Ishikawa (cell line): Measurements from ENCODE around the gene TNKS1BP1.

ENCODE experiments used
- CEBPB ChIP-seq: IDR thresholded peaks from 2 replicates; pipeline ENCODE4 v1.6.1; 2012
- CREB1 ChIP-seq: IDR thresholded peaks from 2 replicates; pipeline ENCODE4 v1.6.1; 2012; ENCODE audit warnings: low read depth
- EGR1 ChIP-seq: IDR thresholded peaks from 2 replicates; pipeline ENCODE4 v1.6.1; 2012
- EP300 ChIP-seq: IDR thresholded peaks from 2 replicates; pipeline ENCODE4 v1.6.1; 2012; ENCODE audit warnings: borderline replicate concordance
- FOXM1 ChIP-seq: IDR thresholded peaks from 2 replicates; pipeline ENCODE4 v1.6.1; 2012; ENCODE audit warnings: low read depth, borderline replicate concordance
- NFIC ChIP-seq: IDR thresholded peaks from 2 replicates; pipeline ENCODE4 v1.6.1; 2012
- RAD21 ChIP-seq: IDR thresholded peaks from 2 replicates; pipeline ENCODE4 v1.6.1; 2012; ENCODE audit warnings: low read depth
- TAF1 ChIP-seq: IDR thresholded peaks from 2 replicates; pipeline ENCODE4 v1.6.1; 2012; ENCODE audit warnings: low read depth, mild to moderate bottlenecking
- TCF12 ChIP-seq: IDR thresholded peaks from 2 replicates; pipeline ENCODE4 v1.6.1; 2012; ENCODE audit warnings: low read depth
- TEAD4 ChIP-seq: IDR thresholded peaks from 2 replicates; pipeline ENCODE4 v1.6.1; 2012
- USF1 ChIP-seq: IDR thresholded peaks from 2 replicates; pipeline ENCODE4 v1.6.1; 2012
- YY1 ChIP-seq: IDR thresholded peaks from 2 replicates; pipeline ENCODE4 v1.6.1; 2012; ENCODE audit warnings: low read depth
- ZBTB7A ChIP-seq: IDR thresholded peaks from 2 replicates; pipeline ENCODE4 v1.6.1; 2012; ENCODE audit warnings: low read depth
- TF ChIP-seq, protein P1 (sequence below): IDR thresholded peaks from 2 replicates; pipeline ENCODE4 v1.6.1; 2012
- TF ChIP-seq, protein P2 (sequence below): IDR thresholded peaks from 2 replicates; pipeline ENCODE4 v1.6.1; 2012; ENCODE audit warnings: low read depth, mild to moderate bottlenecking

The TNKS1BP1 gene

GRCh38 chr11:57325735-57326048 lies 940 bp upstream of the TNKS1BP1 start:
- TF ChIP-seq TCF12: no peak
- TF ChIP-seq EP300: no peak
- TF ChIP-seq EGR1: no peak
- no peak for TF ChIP-seq RAD21
- TF ChIP-seq, protein P1, sequence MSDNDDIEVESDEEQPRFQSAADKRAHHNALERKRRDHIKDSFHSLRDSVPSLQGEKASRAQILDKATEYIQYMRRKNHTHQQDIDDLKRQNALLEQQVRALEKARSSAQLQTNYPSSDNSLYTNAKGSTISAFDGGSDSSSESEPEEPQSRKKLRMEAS: no peak
- no peak for TF ChIP-seq TEAD4
- TF ChIP-seq USF1: no peak
- TF ChIP-seq, protein P2, sequence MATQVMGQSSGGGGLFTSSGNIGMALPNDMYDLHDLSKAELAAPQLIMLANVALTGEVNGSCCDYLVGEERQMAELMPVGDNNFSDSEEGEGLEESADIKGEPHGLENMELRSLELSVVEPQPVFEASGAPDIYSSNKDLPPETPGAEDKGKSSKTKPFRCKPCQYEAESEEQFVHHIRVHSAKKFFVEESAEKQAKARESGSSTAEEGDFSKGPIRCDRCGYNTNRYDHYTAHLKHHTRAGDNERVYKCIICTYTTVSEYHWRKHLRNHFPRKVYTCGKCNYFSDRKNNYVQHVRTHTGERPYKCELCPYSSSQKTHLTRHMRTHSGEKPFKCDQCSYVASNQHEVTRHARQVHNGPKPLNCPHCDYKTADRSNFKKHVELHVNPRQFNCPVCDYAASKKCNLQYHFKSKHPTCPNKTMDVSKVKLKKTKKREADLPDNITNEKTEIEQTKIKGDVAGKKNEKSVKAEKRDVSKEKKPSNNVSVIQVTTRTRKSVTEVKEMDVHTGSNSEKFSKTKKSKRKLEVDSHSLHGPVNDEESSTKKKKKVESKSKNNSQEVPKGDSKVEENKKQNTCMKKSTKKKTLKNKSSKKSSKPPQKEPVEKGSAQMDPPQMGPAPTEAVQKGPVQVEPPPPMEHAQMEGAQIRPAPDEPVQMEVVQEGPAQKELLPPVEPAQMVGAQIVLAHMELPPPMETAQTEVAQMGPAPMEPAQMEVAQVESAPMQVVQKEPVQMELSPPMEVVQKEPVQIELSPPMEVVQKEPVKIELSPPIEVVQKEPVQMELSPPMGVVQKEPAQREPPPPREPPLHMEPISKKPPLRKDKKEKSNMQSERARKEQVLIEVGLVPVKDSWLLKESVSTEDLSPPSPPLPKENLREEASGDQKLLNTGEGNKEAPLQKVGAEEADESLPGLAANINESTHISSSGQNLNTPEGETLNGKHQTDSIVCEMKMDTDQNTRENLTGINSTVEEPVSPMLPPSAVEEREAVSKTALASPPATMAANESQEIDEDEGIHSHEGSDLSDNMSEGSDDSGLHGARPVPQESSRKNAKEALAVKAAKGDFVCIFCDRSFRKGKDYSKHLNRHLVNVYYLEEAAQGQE: no peak
- TF ChIP-seq ZBTB7A: no peak
- no peak for TF ChIP-seq TAF1
- TF ChIP-seq CREB1: no peak
- TF ChIP-seq YY1: no peak
- TF ChIP-seq FOXM1: no peak
- no peak for TF ChIP-seq CEBPB
- TF ChIP-seq NFIC: no peak

- TF ChIP-seq TAF1 (no peak), ZBTB7A (peak; percentile 50; the same call in 1 of the 2 replicates)
These were observed 432 bp downstream of the TNKS1BP1 start for GRCh38 chr11:57324154-57324885.

DNA sequence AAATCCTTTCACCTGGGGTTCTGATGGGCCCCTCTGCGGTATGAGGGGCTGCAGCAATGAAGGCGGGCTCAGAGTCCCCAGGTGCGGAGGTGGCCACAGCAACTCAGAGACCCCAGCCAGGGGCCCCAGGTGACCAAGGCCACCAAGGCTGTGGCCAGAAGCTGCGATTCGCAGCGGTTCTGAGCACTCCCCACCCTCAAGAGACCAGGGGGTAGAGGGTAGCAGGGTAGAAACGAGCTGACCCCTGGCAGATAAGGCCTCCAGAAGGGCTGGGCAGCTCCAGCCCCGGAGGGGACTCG lies 948 bp downstream of the TNKS1BP1 start:
- TF ChIP-seq TEAD4 (no peak), TCF12 (no peak), RAD21 (no peak), FOXM1 (no peak), EP300 (no peak), EGR1 (no peak), TAF1 (no peak), YY1 (no peak), ZBTB7A (no peak)
- TF ChIP-seq, protein P2: no peak
- TF ChIP-seq, protein P1: no peak

DNA sequence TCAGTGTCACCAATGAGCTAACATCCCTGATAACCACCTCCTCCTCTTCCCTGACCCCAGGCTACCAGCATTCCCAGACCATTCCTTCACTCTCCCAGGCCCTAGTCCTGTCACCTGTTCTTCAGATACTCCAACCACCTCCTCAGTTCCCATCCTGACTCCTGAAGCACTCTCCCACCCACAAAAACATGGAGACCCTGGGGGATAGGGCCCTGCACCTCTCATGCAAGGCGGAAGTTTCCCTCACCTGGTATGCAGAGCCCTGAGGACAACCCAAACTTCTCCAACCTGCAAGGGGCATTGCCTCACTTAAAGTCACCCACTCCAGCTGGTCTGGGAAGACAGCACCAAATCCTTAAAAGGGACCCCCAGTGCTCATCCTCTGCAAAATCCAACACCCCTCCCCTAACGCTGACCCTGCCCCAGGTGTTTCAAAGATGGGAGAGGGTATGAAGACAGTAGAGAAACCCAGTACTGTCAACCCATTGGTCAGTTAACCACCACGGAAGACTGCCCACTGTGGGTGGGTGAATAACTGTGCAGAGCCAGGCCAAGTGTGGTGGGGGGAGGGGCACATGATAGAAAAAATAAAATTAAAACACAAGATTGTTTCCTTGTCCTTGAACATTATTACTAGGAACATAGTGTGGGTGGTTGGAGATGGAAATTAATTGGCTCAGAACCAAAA lies 1.4 kb downstream of the TNKS1BP1 start:
- TF ChIP-seq CEBPB: no peak
- TF ChIP-seq CREB1: no peak
- TF ChIP-seq NFIC: no peak
- TF ChIP-seq, protein P1: no peak
- no peak for TF ChIP-seq ZBTB7A
- TF ChIP-seq TEAD4: no peak
- TF ChIP-seq FOXM1: no peak
- TF ChIP-seq USF1: no peak
- no peak for TF ChIP-seq YY1

DNA sequence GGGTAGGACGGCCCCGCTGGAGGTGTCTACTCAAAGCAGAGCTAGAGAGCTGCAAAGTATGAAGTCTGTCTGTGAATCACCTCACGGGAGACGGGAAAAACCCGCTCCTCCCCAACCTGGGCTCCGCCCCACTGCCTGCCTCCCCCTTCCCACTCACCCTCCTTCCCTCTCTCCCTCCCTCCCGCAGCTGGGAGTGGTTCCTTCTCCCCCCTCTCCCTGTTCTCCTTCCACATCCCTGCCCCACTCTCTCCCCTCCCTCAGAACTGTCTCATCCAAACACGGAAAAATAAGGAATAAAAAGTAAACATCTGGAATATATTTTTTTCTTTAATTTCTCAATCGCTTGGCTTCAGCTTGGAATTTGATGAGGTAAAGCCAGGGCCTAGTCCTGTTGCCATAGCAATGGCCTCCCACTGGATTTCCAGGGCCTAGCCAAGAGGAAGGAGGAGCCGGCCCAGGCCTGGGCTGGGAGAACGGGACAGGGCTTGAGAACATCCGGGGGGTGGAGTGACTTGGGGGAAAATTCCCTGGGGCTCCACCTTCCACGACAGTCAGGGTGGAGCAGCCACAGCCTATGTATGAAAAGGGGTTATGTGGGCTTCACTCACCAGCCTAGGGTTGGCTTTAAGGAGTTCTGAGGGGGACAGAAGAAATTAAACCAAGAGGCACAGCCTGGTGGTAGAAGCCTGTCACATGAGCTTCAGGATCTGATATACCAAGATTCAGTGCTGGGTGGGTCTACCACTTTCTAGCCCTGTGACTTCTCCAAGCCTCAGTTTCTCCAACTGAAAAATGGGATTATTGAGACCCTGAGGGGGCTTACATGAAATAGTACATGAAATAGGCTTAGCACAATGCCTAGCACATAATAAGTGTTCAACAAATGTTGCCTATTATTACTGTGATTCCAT lies 2.2 kb downstream of the TNKS1BP1 start:
- TF ChIP-seq CREB1 (no peak), FOXM1 (no peak), TEAD4 (no peak; the same call in 1 of the 2 replicates), EGR1 (peak; percentile 17; the same call in 1 of the 2 replicates), RAD21 (no peak), ZBTB7A (0 out of 2 replicates have a peak, but pooled peaks have one; percentile 38), NFIC (peak; percentile 43; the same call in 1 of the 2 replicates), YY1 (no peak), TCF12 (no peak; the same call in 1 of the 2 replicates), CEBPB (peak; percentile 67), EP300 (no peak), TAF1 (no peak), USF1 (no peak)
- TF ChIP-seq, protein P2: no peak
- TF ChIP-seq, protein P1: no peak
